ENCODE data around the gene SELENOP. TPM values are rescaled to one million over a fixed set of nuclear protein-coding genes. Genes with fewer than 3 reads are reported as not detected.
A peak's percentile ranks its signal among the peaks of the same experiment; 100 is the strongest.

The SELENOP gene
- polyA plus RNA-seq, 2 donors, result 32.2 to 63.5 TPM

DNA sequence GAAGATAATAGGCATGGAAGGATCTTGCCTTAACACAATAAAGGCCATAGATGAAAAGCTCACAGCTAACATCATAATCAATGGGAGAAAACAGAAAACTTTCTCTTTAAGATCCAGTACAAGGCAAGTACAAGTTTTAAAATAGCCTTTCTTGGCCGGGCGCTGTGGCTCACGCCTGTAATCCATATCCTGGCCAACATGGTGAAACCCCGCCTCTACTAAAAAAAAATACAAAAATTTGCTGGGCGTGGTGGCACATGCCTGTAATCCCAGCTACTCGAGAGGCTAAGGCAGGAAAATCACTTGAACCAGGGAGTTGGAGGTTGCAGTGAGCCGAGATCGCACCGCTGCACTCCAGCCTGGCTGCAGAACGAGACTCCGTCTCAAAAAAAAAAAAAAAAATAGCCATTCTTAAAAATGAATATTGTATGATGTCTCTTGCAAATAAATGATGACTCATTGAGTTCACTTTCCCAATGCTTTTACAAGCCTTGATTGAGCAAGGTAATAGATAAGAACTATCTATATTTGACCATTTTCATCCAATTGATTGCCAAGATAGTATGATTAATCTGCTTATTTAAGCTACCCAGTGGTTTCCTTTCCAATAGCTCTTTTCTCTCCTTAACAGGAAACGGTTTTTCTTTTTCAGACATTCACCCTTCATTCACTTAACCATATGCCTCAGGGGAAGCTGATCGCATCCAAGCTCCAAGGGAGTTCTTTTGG, 39.3 kb downstream of the SELENOP start:
- H3K27me3 ChIP-seq (ENCODE audit: control insufficient read depth in 1 of 2, insufficient read depth in 2 of 2, low read length in 2 of 2), result no peaks in the 10 kb centered on the region
- no peaks in the 10 kb centered on the region for H3K9me3 ChIP-seq (ENCODE audit: control insufficient read depth in 2 of 2, insufficient read depth in 1 of 2, low read depth in 1 of 2, low read length in 1 of 2)
- H3K4me1 ChIP-seq (ENCODE audit: control insufficient read depth in 2 of 2, insufficient read depth in 2 of 2, low read length in 1 of 2), result no peaks in the 10 kb centered on the region
- WGBS, 2 donors, result 33 to 47% methylated on average over 13 of the region's 13 CpGs
- no peak overlapping the region for H3K4me3 ChIP-seq (ENCODE audit: low read depth in 1 of 2, low read length in 2 of 2)
- no peak overlapping the region for H3K27ac ChIP-seq (ENCODE audit: low read depth in 2 of 2, low read length in 1 of 2)
- no peaks in the 10 kb centered on the region for H3K36me3 ChIP-seq (ENCODE audit: control insufficient read depth in 2 of 2, insufficient read depth in 2 of 2, low read length in 1 of 2)

DNA sequence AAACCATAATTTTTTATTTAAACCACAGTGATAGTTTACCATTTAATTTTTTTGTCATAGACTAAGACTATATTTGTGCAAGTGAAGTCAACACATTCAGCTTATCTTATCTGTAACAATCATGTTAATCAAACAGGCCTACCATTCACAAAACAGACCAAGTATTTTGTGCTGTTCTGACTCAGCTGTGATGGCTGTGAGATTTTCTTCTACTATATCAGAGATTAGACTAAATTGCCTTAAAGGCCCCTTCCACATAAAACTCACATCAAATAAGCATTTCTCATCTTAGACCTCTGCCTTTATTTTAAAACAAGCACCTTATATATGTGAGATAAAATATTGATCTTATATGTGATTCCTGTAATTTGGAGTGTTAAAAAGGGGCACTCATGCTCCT, 41.7 kb downstream of the SELENOP start:
- H3K4me3 ChIP-seq (ENCODE audit: low read depth in 1 of 2, low read length in 2 of 2), result no peak overlapping the region
- no peak overlapping the region for H3K27ac ChIP-seq (ENCODE audit: low read depth in 2 of 2, low read length in 1 of 2)
- H3K9me3 ChIP-seq (ENCODE audit: control insufficient read depth in 2 of 2, insufficient read depth in 1 of 2, low read depth in 1 of 2, low read length in 1 of 2), result no peaks in the 10 kb centered on the region
- H3K36me3 ChIP-seq (ENCODE audit: control insufficient read depth in 2 of 2, insufficient read depth in 2 of 2, low read length in 1 of 2), result no peaks in the 10 kb centered on the region
- no peaks in the 10 kb centered on the region for H3K4me1 ChIP-seq (ENCODE audit: control insufficient read depth in 2 of 2, insufficient read depth in 2 of 2, low read length in 1 of 2)
- H3K27me3 ChIP-seq (ENCODE audit: control insufficient read depth in 1 of 2, insufficient read depth in 2 of 2, low read length in 2 of 2), result no peaks in the 10 kb centered on the region

DNA sequence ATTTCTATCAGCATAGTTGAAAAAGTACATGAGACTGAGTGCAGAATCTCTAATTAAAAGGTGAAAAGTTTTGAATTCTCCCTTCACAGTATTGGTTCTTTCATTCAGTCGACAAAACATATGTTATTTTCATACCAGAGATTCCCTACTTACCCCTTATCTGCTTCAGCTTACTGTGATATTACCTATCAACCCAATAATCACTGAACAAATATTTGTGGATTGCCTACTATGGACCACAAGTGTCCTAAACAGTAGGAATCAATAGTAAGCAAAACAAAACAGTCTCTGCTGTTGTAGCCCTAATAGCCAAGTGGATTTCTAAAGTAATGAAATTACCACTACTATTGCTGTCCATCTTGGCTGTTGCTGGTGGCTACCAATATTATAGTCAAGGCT, 43.6 kb downstream of the SELENOP start:
- Histone ChIP-seq H3K36me3 (ENCODE audit: control insufficient read depth in 2 of 2, insufficient read depth in 2 of 2, low read length in 1 of 2) (no peaks in the 10 kb centered on the region), H3K27me3 (ENCODE audit: control insufficient read depth in 1 of 2, insufficient read depth in 2 of 2, low read length in 2 of 2) (no peaks in the 10 kb centered on the region), H3K27ac (ENCODE audit: low read depth in 2 of 2, low read length in 1 of 2) (no peak overlapping the region), H3K4me3 (ENCODE audit: low read depth in 1 of 2, low read length in 2 of 2) (no peak overlapping the region), H3K4me1 (ENCODE audit: control insufficient read depth in 2 of 2, insufficient read depth in 2 of 2, low read length in 1 of 2) (no peaks in the 10 kb centered on the region), H3K9me3 (ENCODE audit: control insufficient read depth in 2 of 2, insufficient read depth in 1 of 2, low read depth in 1 of 2, low read length in 1 of 2) (no peaks in the 10 kb centered on the region)
- 31 to 51% methylated on average over 1 of the region's 1 CpG for WGBS, 2 donors

DNA sequence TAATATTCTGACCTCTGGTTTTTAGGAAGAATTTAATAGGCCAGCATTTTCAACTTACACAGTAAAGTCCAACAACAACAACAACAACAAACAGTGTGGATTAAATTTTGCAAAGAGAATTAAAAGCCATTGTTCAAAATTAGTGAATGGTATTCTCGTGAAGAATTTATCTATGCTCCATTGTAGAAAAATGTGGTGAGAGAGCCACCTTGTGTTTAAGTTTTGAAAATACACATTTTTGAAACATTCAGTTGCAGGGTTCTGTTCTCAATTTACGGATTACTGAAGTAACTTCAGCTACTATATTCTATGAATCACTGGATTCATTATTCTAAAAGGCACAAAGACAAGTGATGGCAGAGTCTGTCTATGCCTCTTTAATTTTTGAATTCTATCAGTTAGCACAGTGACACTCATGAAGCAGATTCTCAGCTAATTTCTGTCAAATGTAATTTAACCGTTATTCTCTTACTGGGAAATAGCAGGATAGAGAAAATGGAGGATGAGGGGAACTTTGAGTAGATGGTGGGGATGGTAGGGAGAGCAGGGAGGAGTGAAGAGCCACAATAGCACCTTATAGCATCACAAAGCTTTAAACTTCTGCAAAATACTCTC, 44.1 kb downstream of the SELENOP start:
- Histone ChIP-seq H3K9me3 (ENCODE audit: control insufficient read depth in 2 of 2, insufficient read depth in 1 of 2, low read depth in 1 of 2, low read length in 1 of 2) (no peaks in the 10 kb centered on the region), H3K27ac (ENCODE audit: low read depth in 2 of 2, low read length in 1 of 2) (no peak overlapping the region), H3K36me3 (ENCODE audit: control insufficient read depth in 2 of 2, insufficient read depth in 2 of 2, low read length in 1 of 2) (no peaks in the 10 kb centered on the region), H3K4me3 (ENCODE audit: low read depth in 1 of 2, low read length in 2 of 2) (no peak overlapping the region), H3K27me3 (ENCODE audit: control insufficient read depth in 1 of 2, insufficient read depth in 2 of 2, low read length in 2 of 2) (no peaks in the 10 kb centered on the region), H3K4me1 (ENCODE audit: control insufficient read depth in 2 of 2, insufficient read depth in 2 of 2, low read length in 1 of 2) (no peaks in the 10 kb centered on the region)
- WGBS, 2 donors, result 33 to 40% methylated on average over 3 of the region's 3 CpGs

DNA sequence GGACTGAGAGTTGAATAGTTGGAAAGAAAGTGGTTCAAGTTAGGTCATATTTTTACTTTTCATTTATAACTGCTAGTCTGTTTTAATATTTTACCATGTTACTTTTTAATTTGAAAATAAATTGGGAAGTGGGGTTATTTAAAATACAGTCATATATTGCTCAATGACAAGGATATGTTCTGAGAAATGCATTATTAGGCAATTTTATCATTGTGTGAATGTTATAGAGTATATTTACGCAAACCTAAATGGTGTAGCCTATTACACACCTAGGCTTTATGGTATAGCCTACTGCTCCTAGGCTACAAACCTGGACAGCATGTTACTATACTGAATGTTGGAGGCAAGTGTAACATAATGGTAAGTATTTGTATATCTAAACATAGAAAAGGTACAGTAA, 49.9 kb downstream of the SELENOP start:
- WGBS, 2 donors, result 96 to 97% methylated on average over 1 of the region's 1 CpG
- no peak overlapping the region for H3K4me3 ChIP-seq (ENCODE audit: low read depth in 1 of 2, low read length in 2 of 2)
- no peaks in the 10 kb centered on the region for H3K27me3 ChIP-seq (ENCODE audit: control insufficient read depth in 1 of 2, insufficient read depth in 2 of 2, low read length in 2 of 2)
- H3K27ac ChIP-seq (ENCODE audit: low read depth in 2 of 2, low read length in 1 of 2), result no peak overlapping the region
- H3K4me1 ChIP-seq (ENCODE audit: control insufficient read depth in 2 of 2, insufficient read depth in 2 of 2, low read length in 1 of 2), result no peaks in the 10 kb centered on the region
- H3K36me3 ChIP-seq (ENCODE audit: control insufficient read depth in 2 of 2, insufficient read depth in 2 of 2, low read length in 1 of 2), result no peaks in the 10 kb centered on the region
- H3K9me3 ChIP-seq (ENCODE audit: control insufficient read depth in 2 of 2, insufficient read depth in 1 of 2, low read depth in 1 of 2, low read length in 1 of 2), result no peaks in the 10 kb centered on the region

DNA sequence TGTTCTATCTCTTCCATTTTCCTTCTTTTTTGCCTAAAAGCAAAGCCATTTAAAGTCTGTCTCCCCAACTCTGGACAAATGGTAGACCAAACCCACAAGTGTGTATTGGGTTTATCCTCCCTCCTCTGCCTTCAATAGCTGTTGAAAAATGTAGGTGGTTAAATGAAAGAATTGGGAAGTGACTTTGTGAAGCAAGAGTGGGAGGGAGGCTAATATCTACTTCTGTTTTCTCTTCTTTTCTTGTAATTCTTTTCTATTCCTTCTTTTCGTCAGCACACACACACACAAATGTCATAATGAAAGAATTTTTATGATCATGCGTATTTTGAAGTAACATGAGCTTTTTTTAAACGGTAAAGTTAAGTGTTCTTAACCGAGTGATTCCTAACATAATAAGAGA, 51.3 kb downstream of the SELENOP start:
- Histone ChIP-seq H3K4me1 (ENCODE audit: control insufficient read depth in 2 of 2, insufficient read depth in 2 of 2, low read length in 1 of 2) (no peaks in the 10 kb centered on the region), H3K27me3 (ENCODE audit: control insufficient read depth in 1 of 2, insufficient read depth in 2 of 2, low read length in 2 of 2) (no peaks in the 10 kb centered on the region), H3K27ac (ENCODE audit: low read depth in 2 of 2, low read length in 1 of 2) (no peak overlapping the region), H3K9me3 (ENCODE audit: control insufficient read depth in 2 of 2, insufficient read depth in 1 of 2, low read depth in 1 of 2, low read length in 1 of 2) (no peaks in the 10 kb centered on the region), H3K36me3 (ENCODE audit: control insufficient read depth in 2 of 2, insufficient read depth in 2 of 2, low read length in 1 of 2) (no peaks in the 10 kb centered on the region), H3K4me3 (ENCODE audit: low read depth in 1 of 2, low read length in 2 of 2) (no peak overlapping the region)
- WGBS, 2 donors, result 89 to 91% methylated on average over 4 of the region's 4 CpGs

DNA sequence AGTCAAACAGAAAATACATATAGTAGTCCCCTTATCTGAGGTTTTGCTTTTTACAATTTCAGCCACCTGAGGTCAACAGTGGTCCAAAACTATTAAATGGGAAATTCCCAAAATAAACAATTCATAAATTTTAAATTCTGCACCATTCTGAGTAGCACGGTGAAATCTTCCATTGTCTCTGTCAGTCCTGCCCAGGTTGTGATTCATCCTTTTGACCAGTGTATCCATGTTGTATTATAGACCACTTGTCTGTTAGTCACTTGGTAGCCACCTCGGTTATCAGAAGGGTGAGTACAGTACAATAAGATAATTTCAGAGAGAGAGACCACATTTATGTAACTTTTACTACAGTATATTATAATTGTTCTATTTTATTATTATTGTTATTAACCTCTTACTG, 52.2 kb downstream of the SELENOP start:
- no peak overlapping the region for H3K27ac ChIP-seq (ENCODE audit: low read depth in 2 of 2, low read length in 1 of 2)
- no peak overlapping the region for H3K4me3 ChIP-seq (ENCODE audit: low read depth in 1 of 2, low read length in 2 of 2)
- no peaks in the 10 kb centered on the region for H3K4me1 ChIP-seq (ENCODE audit: control insufficient read depth in 2 of 2, insufficient read depth in 2 of 2, low read length in 1 of 2)
- H3K9me3 ChIP-seq (ENCODE audit: control insufficient read depth in 2 of 2, insufficient read depth in 1 of 2, low read depth in 1 of 2, low read length in 1 of 2), result no peaks in the 10 kb centered on the region
- H3K27me3 ChIP-seq (ENCODE audit: control insufficient read depth in 1 of 2, insufficient read depth in 2 of 2, low read length in 2 of 2), result no peaks in the 10 kb centered on the region
- WGBS, 2 donors, result 82 to 84% methylated on average over 2 of the region's 2 CpGs
- no peaks in the 10 kb centered on the region for H3K36me3 ChIP-seq (ENCODE audit: control insufficient read depth in 2 of 2, insufficient read depth in 2 of 2, low read length in 1 of 2)

DNA sequence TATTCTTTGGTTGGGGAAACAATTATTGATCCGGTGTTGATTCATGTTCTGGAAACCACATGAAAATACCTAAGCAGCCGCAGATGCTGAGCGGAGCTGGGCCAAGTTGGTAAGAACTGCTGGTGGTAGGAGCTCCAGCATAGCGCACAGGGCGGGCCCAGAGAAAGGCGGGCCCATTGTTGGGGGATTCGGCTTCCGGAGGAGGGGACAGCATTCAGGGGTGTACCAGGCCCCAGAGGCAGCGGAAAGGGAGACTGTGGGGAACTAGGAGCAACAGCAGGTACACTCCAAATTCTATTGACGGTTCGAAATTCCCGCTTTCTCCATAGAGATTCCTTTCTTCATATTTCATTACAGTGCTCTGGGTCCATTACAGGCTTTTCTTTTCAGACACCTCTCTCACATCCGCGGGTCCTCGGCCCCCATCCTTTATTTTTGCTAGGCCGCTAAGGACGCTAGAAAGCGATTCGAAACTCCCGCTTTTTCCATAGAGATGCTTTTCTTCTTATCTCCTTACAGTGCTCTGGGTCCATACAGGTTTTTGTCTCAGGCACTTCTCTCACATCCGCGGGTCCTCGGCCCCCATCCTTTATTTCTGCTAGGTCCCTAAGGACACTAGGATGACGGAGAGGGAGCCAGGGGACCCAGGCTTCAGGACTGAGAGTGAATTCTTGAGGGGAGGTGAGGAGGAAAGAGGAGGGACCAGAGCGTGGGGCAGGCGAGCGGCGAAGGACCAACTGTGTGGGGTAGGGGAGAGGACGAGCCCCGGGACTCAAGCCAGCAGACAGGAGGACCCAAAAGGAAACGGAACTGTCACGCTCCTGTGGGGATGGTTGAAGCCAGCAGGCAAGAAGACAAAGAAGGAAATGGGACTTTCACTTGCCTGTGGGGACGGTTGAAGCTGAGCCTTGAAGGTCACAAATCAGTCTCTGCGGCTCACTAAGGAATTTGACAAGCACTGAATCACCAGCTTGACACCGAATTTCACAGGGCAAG, 54.8 kb downstream of the SELENOP start, which contains the start of gene CCDC152:
CCDC152 (plus strand) TSS at position 213 of the 996 bp plus-strand sequence. CDS start 2,304 bp downstream, outside the sequence.
- no peaks in the 10 kb centered on the region for H3K36me3 ChIP-seq (ENCODE audit: control insufficient read depth in 2 of 2, insufficient read depth in 2 of 2, low read length in 1 of 2)
- WGBS, 2 donors, result 34 to 43% methylated on average over 35 of the region's 35 CpGs
- H3K27ac ChIP-seq (ENCODE audit: low read depth in 2 of 2, low read length in 1 of 2), result no peak within 1 kb of the TSS
- peak within 1 kb of the TSS in 1 of 2 donors; percentile 10 for H3K4me3 ChIP-seq (ENCODE audit: low read depth in 1 of 2, low read length in 2 of 2)
- no peaks in the 10 kb centered on the region for H3K9me3 ChIP-seq (ENCODE audit: control insufficient read depth in 2 of 2, insufficient read depth in 1 of 2, low read depth in 1 of 2, low read length in 1 of 2)
- H3K27me3 ChIP-seq (ENCODE audit: control insufficient read depth in 1 of 2, insufficient read depth in 2 of 2, low read length in 2 of 2), result no peaks in the 10 kb centered on the region
- H3K4me1 ChIP-seq (ENCODE audit: control insufficient read depth in 2 of 2, insufficient read depth in 2 of 2, low read length in 1 of 2), result no peaks in the 10 kb centered on the region

DNA sequence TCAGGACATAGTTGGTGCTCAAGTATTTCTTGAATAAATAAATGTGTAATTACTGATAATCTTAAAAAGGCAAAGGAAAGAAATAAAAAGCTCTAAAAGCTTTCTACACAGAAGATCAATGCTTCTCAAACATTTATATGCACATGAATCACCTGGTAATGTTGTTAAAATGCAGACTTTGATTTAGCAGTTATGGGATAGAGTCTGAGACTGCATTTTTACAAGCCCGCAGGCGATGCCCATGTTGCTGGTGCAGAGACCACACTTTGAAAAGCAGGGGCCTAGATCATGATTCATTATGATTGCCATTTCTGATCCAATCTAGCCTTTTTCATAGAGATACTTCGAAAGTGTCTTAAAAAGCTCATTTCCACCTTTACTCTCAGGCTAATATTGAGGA, 58.6 kb downstream of the SELENOP start:
- Histone ChIP-seq H3K27ac (ENCODE audit: low read depth in 2 of 2, low read length in 1 of 2) (no peak overlapping the region), H3K9me3 (ENCODE audit: control insufficient read depth in 2 of 2, insufficient read depth in 1 of 2, low read depth in 1 of 2, low read length in 1 of 2) (no peaks in the 10 kb centered on the region), H3K27me3 (ENCODE audit: control insufficient read depth in 1 of 2, insufficient read depth in 2 of 2, low read length in 2 of 2) (no peaks in the 10 kb centered on the region), H3K36me3 (ENCODE audit: control insufficient read depth in 2 of 2, insufficient read depth in 2 of 2, low read length in 1 of 2) (no peaks in the 10 kb centered on the region), H3K4me1 (ENCODE audit: control insufficient read depth in 2 of 2, insufficient read depth in 2 of 2, low read length in 1 of 2) (peaks cover 0 to 4% of the 10 kb centered on the region in 2 donors), H3K4me3 (ENCODE audit: low read depth in 1 of 2, low read length in 2 of 2) (no peak overlapping the region)
- WGBS, 2 donors, result 93% methylated on average over 3 of the region's 3 CpGs

All from esophagus (tissue), 2 donors.